GM06990 (cell line): ENCODE results near the gene TSPO2.

ENCODE experiments used
- DNase-seq: peaks from one replicate; pipeline ENCODE4 v3.0.0-alpha.2; 2011; ENCODE audit not compliant: insufficient read length; ENCODE audit errors: extremely low read depth
- H3K27me3 ChIP-seq: replicated peaks from 2 replicates; pipeline ENCODE4 v1.6.0; 2011; ENCODE audit warnings: low read length; ENCODE audit not compliant: control insufficient read depth, insufficient read depth
- H3K36me3 ChIP-seq: 2 replicates; pipeline ENCODE4 v1.5.1; 2011; ENCODE audit warnings: low read length; ENCODE audit not compliant: control insufficient read depth, insufficient read depth
- H3K4me3 ChIP-seq: replicated peaks from 2 replicates; pipeline ENCODE4 v1.5.1; 2011; ENCODE audit warnings: low read depth, mild to moderate bottlenecking, control low read depth, low read length
- CTCF ChIP-seq: IDR thresholded peaks from 2 replicates; pipeline ENCODE4 v1.5.1; 2011; ENCODE audit warnings: low read length, control low read depth, mild to moderate bottlenecking, inconsistent platforms; ENCODE audit not compliant: insufficient read depth, poor library complexity, severe bottlenecking

The TSPO2 gene

GRCh38 chr6:41079080-41079479, 36.8 kb downstream of the TSPO2 start:
- DNase-seq = no peak
- no peak overlapping the region for H3K4me3 ChIP-seq
- TF ChIP-seq CTCF = no peak
- peaks cover 7% of the 10 kb centered on the region for H3K36me3 ChIP-seq
- H3K27me3 ChIP-seq = no peaks in the 10 kb centered on the region

- no peak for DNase-seq
- no peak for TF ChIP-seq CTCF
- Histone ChIP-seq H3K27me3 (no peaks in the 10 kb centered on the region), H3K36me3 (peaks cover 7% of the 10 kb centered on the region), H3K4me3 (no peak overlapping the region)
Measured at GRCh38 chr6:41080621-41081020, 38.4 kb downstream of the TSPO2 start.

- H3K4me3 ChIP-seq = no peak overlapping the region
- TF ChIP-seq CTCF = no peak
- no peak for DNase-seq
- H3K36me3 ChIP-seq = peaks cover 7% of the 10 kb centered on the region
- no peaks in the 10 kb centered on the region for H3K27me3 ChIP-seq
Measured at GRCh38 chr6:41083072-41083471, 40.8 kb downstream of the TSPO2 start.

GRCh38 chr6:41085182-41085581, 42.9 kb downstream of the TSPO2 start:
- H3K36me3 ChIP-seq = peaks cover 7% of the 10 kb centered on the region
- H3K4me3 ChIP-seq = no peak overlapping the region
- no peak for DNase-seq
- no peaks in the 10 kb centered on the region for H3K27me3 ChIP-seq
- TF ChIP-seq CTCF = no peak

- TF ChIP-seq CTCF = no peak
- peaks cover 10% of the 10 kb centered on the region for H3K36me3 ChIP-seq
Measured at GRCh38 chr6:41088451-41088850, 46.2 kb downstream of the TSPO2 start.

More at GRCh38 chr6:41088451-41088850, 46.2 kb downstream of the TSPO2 start:
- Histone ChIP-seq H3K27me3 (no peaks in the 10 kb centered on the region), H3K4me3 (no peak overlapping the region)
- no peak for DNase-seq
